Astrocyte of the cerebellum (primary cell): Measurements from ENCODE around the gene ABT1.

ENCODE experiments used
- DNase-seq: peaks from one replicate; pipeline ENCODE4 v3.0.0-alpha.2; 2011; ENCODE audit warnings: low read depth
- H3K4me3 ChIP-seq: 2 replicates; pipeline ENCODE4 v1.5.1; 2011; ENCODE audit warnings: mild to moderate bottlenecking, low read depth, low read length, moderate library complexity
- CTCF ChIP-seq: IDR thresholded peaks from 2 replicates; pipeline ENCODE4 v1.5.1; 2012; ENCODE audit warnings: low read length, low read depth, moderate library complexity, mild to moderate bottlenecking; ENCODE audit errors: missing control alignments
- in situ Hi-C: cut with HindIII; loops from 2 replicates; pipeline ENCODE4 v1.10.0; 2017; ENCODE audit warnings: low sequenced_read_pairs

Gene ABT1

GRCh38 chr6:26594730-26595632 is 1.8 kb upstream of the ABT1 start:
- TF ChIP-seq CTCF, result no peak
- peak overlapping the region; percentile 94 for H3K4me3 ChIP-seq
- in situ Hi-C loops, result loop anchor here (5.0 kb wide), 1 partner anchor 43 kb away; no protein-coding TSS in a partner anchor
- DNase-seq, result no peak

DNA sequence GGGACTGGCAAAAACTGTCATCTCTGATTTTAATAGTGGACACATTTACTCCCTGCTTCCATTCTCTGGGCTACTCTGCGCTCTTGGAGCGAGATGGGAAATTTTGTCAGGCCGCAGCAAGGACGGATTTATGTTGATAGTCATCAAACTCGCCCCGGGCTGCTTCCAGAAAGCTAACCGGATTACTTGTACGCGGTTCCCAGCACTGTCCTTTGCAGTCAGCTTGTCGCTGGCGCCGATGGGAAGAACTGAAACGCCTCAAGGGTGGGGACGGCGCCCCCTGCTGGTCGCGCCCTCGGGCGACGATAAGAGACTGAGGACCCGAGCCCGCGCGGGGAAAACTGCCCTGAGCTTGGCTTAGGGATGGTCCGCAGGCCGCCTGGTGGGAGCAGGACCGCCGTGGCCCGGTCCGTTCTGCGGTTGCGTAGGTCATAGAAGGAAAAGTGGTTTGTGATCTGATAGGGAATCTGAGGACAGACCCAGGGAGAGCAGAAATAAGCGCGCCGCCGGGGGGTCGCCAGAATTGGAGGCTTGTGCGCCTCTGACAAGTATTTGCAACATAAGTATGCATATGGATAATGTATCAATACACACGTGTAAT is 984 bp upstream of the ABT1 start:
- TF ChIP-seq CTCF, result peak; percentile 94
- in situ Hi-C loops, result no loop called here
- peak overlapping the region; percentile 94 for H3K4me3 ChIP-seq
- DNase-seq, result peak; percentile 62

GRCh38 chr6:26597389-26597766 is 625 bp downstream of the ABT1 start:
- H3K4me3 ChIP-seq, result peak overlapping the region; percentile 94
- DNase-seq, result no peak
- in situ Hi-C loops, result no loop called here
- no peak for TF ChIP-seq CTCF

DNA sequence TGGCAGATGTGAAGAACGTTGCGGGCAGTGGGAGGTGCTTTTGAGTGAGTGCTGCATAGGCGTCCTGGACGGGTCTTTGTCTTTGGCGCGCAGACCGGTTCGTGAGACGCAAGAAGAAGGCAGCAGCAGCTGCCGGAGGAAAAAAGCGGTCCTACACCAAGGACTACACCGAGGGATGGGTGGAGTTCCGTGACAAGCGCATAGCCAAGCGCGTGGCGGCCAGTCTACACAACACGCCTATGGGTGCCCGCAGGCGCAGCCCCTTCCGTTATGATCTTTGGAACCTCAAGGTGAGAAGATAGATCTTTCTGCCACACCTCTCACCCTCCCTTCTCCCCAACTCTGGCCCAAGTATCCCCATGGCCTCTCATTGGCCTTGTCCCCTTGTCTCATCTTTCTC is 1.1 kb downstream of the ABT1 start:
- no peak for DNase-seq
- in situ Hi-C loops, result no loop called here
- H3K4me3 ChIP-seq, result peak overlapping the region; percentile 94
- no peak for TF ChIP-seq CTCF

- peak overlapping the region; percentile 94 for H3K4me3 ChIP-seq
- no peak for DNase-seq
- in situ Hi-C loops, result no loop called here
- no peak for TF ChIP-seq CTCF
These were observed 1.5 kb downstream of the ABT1 start for GRCh38 chr6:26598267-26598666.

GRCh38 chr6:26599134-26599533 is 2.4 kb downstream of the ABT1 start:
- no peak for TF ChIP-seq CTCF
- in situ Hi-C loops, result no loop called here
- H3K4me3 ChIP-seq, result no peak overlapping the region
- no peak for DNase-seq
